GM21786 (cell line): ENCODE results near the gene GALNT16.

ENCODE experiments used
- ATAC-seq: cut with Tn5 transposase; IDR thresholded peaks from one replicate; pipeline ENCODE4 v1.9.1; 2021; ENCODE audit not compliant: unreplicated experiment

Gene GALNT16

DNA sequence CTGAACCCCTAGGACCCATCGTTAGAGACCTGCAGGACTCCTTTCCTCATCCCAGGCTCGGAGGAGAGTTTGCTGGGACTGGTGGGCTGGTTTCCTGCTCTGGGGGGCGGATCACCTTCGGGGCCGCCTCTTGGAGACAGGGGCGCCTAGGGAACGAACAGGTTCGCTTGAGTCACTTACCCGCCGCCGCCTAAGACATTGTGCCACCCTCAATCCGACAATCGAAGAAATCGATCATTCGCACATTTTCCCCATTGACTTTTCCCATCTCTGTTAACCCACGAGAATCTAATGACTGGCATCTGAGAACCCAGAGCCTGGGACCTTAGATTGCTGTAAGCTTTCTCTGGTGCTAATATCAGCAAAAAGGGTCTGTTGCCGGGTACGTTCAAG is 138.9 kb downstream of the GALNT16 start:
- peak; percentile 12 for ATAC-seq

DNA sequence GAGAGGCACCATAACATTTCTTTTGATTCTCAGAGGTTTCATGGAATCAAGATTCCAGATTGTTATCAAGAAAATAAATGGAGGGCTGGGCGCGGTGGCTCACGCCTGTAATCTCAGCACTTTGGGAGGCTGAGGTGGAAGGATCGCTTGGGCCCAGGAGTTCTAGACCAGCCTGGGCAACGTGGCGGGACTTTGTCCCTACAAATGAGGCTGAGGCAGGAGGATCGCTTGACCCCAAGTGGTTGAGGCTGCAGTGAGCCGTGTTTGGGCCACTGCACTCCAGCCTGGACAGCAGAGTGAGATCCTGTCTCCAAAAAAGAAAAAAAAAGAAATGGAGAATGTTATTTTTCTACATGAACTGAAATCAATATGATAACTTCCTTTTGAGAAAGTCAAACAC is 139.8 kb downstream of the GALNT16 start:
- no peak for ATAC-seq

DNA sequence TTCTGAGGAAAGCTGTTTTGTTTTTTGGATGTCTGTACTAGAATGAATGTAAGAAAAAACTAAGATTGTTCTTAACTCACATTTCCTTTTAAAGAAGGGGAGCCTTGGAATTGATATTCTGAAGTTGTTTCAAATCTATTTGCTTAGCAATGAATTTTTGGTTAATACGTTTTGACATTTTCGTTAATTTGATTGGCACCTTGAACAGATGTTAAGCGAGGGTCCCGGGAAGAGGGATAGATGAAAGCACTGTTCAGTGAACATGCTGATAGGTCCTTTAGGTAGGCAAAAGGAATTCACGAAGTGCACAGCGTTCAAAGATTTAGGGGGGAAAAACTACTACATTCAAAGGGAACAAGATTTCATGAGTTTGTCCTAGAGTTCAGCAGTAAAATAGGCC is 140.2 kb downstream of the GALNT16 start:
- ATAC-seq, result no peak

DNA sequence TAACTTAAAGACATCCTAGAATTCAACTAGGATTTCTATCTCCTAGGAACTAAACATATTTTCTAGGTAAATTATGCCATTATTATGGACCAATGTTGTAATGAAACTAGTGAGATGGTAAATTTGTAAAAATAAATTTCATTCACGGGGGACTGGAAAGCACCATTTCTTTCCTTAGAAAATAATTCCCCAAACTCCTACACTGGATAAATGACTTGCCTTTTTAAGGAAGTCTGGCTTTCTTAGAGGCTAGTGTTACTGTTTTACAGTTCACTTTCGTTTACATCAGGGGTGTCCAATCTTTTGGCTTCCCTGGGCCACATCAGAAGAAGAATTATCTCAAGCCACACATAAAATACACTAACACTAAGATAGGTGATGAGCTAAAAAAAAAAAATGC is 141.9 kb downstream of the GALNT16 start:
- no peak for ATAC-seq

DNA sequence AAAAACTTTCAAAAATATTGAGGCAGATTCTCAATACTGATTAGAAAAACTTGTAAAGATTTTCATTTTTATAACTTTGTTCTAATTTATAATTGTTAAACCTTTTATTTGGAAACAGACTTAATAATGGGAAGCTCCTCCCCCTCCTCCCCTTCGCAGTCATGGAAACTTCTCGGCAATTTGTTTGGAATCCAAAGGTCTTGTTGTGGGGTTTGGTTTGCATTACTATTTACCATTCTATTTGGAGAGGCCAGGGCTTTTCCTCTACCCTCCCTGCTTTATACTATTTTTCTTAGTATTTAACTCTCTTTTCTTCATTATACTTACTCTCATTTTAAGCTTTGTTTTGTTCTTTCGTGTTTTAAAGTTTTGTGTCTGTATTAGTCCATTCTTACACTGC is 144.5 kb downstream of the GALNT16 start:
- ATAC-seq, result no peak

DNA sequence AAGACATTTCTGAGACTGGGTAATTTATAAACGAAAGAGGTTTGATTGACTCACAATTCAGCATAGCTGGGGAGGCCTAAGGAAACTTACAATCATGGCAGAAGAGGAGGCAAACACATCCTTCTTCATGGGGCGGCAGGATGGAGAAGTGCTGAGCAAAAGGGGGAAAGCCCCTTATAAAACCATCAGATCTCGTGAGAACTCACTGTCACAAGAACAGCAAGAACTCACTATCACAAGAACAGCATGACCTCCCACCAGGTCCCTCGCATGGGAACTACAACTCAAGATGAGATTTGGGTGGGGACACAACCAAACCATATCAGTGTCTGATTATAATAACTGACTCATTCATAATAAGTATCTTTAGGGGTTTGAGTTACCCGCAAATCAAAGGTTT is 144.9 kb downstream of the GALNT16 start:
- no peak for ATAC-seq

DNA sequence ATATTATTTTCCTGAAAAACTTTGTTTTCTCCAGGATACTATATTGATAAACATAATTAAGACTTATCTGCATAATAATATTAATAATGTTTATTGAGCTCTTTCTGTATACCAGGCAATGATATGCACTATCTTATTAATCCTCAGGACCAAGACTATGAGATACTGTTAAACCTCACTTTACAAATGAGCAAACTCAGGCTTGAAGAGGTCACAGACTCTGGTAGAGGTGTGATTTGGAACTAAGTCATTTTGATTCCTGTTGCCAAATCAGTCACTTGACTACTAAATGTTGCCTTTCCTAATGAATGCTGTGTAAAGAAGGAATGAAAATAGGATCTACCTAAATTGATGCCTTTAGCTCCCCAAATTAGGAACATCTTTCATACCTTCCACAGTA is 145.8 kb downstream of the GALNT16 start:
- ATAC-seq, result no peak
